Endodermal cell (in vitro differentiated cells): ENCODE data around the gene SULT4A1. TPM values are rescaled to one million over a fixed set of nuclear protein-coding genes. Genes with fewer than 3 reads are reported as not detected.

Experiments used
- DNase-seq: peaks from one replicate; pipeline ENCODE4 v3.0.0-alpha.2; 2017
- H3K27ac ChIP-seq: 2 replicates; pipeline ENCODE4 v1.5.1; 2013; ENCODE audit warnings: mild to moderate bottlenecking, low read depth, low read length, moderate library complexity
- H3K27me3 ChIP-seq: 2 replicates; pipeline ENCODE4 v1.6.1; 2013; ENCODE audit warnings: mild to moderate bottlenecking, low read length, moderate library complexity; ENCODE audit not compliant: insufficient read depth, control insufficient read depth, poor library complexity, severe bottlenecking
- H3K36me3 ChIP-seq: 2 replicates; pipeline ENCODE4 v1.7.0; 2013; ENCODE audit warnings: mild to moderate bottlenecking, low read length, moderate library complexity; ENCODE audit not compliant: control insufficient read depth, insufficient read depth
- H3K4me1 ChIP-seq: one replicate; pipeline ENCODE4 v1.7.0; 2013; ENCODE audit warnings: low read length; ENCODE audit not compliant: control insufficient read depth, insufficient read depth
- H3K4me3 ChIP-seq: 2 replicates; pipeline ENCODE4 v1.5.1; 2013; ENCODE audit warnings: mild to moderate bottlenecking, low read length, moderate library complexity
- H3K9ac ChIP-seq: 2 replicates; pipeline ENCODE4 v1.6.1; 2013; ENCODE audit warnings: mild to moderate bottlenecking, low read length, moderate library complexity; ENCODE audit not compliant: poor library complexity, severe bottlenecking; ENCODE audit errors: extremely low read depth
- H3K9me3 ChIP-seq: 2 replicates; pipeline ENCODE4 v1.6.1; 2013; ENCODE audit warnings: mild to moderate bottlenecking, low read length, moderate library complexity; ENCODE audit not compliant: control insufficient read depth
- H3K27ac Mint-ChIP-seq: 2 replicates; pipeline ENCODE4 v1.8.0; 2020; ENCODE audit warnings: mixed read lengths
- H3K27me3 Mint-ChIP-seq: 2 replicates; pipeline ENCODE4 v1.8.0; 2021; ENCODE audit warnings: mild to moderate bottlenecking, mixed read lengths; ENCODE audit not compliant: insufficient read depth
- H3K36me3 Mint-ChIP-seq: 2 replicates; pipeline ENCODE4 v1.8.0; 2020; ENCODE audit warnings: low read depth, mixed read lengths
- H3K4me1 Mint-ChIP-seq: 2 replicates; pipeline ENCODE4 v1.8.0; 2020; ENCODE audit warnings: mixed read lengths
- H3K4me3 Mint-ChIP-seq: 2 replicates; pipeline ENCODE4 v1.8.0; 2020; ENCODE audit warnings: mild to moderate bottlenecking, moderate library complexity, mixed read lengths
- H3K9me3 Mint-ChIP-seq: 2 replicates; pipeline ENCODE4 v1.8.0; 2020; ENCODE audit warnings: mild to moderate bottlenecking, mixed read lengths
- CTCF ChIP-seq: fragments of 200-600 bp; sonication (generic); conservative IDR thresholded peaks from 2 replicates; pipeline ENCODE4 v1.5.0; 2021; ENCODE audit warnings: antibody characterized with exemption, mild to moderate bottlenecking
- WGBS, 2 experiments: methylation state at CpG; one replicate each; pipeline versions ENCODE4 v1.1.5 to v1.1.7; 2013; ENCODE audit warnings: missing lambda C conversion rate in 2 of 2, mixed read lengths in 1 of 2; ENCODE audit not compliant: insufficient coverage in 1 of 2, insufficient read length in 1 of 2; 5-methylcytosine and 5-hydroxymethylcytosine counted together
- total RNA-seq, 2 donors: library from RNA; stranded (reverse); fragmentation: NEBNext Ultra II Directional in 1 of 2; extraction: Animal tissue kit (Norgen Biotek cat#: 25700) in 1 of 2; gene quantifications; 2 replicates in 1 of 2; 3 replicates in 1 of 2; pipeline ENCODE4 v1.2.1, GENCODE V29; 2021

Gene SULT4A1
- total RNA-seq, 2 donors from 2014 or later = 11.4 to 12.7 TPM

GRCh38 chr22:43892183-43892894 is 30.0 kb upstream of the SULT4A1 start:
- DNase-seq = no peak
- 63 to 67% methylated on average over 10 to 13 of the region's 15 CpGs for WGBS, 2 experiments
- Mint-ChIP-seq H3K9me3 (no peaks in the 10 kb centered on the region), H3K27me3 (peaks cover 36% of the 10 kb centered on the region), H3K4me1 (no peaks in the 10 kb centered on the region), H3K27ac (no peak overlapping the region), H3K4me3 (peak overlapping the region; percentile 52), H3K36me3 (no peaks in the 10 kb centered on the region)
- H3K27me3 ChIP-seq = peaks cover 38% of the 10 kb centered on the region
- H3K27ac ChIP-seq = no peak overlapping the region
- no peak overlapping the region for H3K9ac ChIP-seq
- H3K4me1 ChIP-seq = no peaks in the 10 kb centered on the region
- H3K4me3 ChIP-seq = peak overlapping the region; percentile 66
- H3K36me3 ChIP-seq = no peaks in the 10 kb centered on the region
- no peak for TF ChIP-seq CTCF
- no peaks in the 10 kb centered on the region for H3K9me3 ChIP-seq

GRCh38 chr22:43891360-43892182 is 29.3 kb upstream of the SULT4A1 start, which contains the start of gene PNPLA5:
Gene PNPLA5, minus strand, starts transcription at chr22:43892013. Its CDS starts 133 bp downstream, at chr22:43891880.
- peak; percentile 37 for TF ChIP-seq CTCF
- Histone ChIP-seq H3K9me3 (no peaks in the 10 kb centered on the region), H3K27ac (no peak within 1 kb of the TSS), H3K4me1 (no peaks in the 10 kb centered on the region), H3K4me3 (peak within 1 kb of the TSS; percentile 66), H3K27me3 (peaks cover 38% of the 10 kb centered on the region), H3K36me3 (no peaks in the 10 kb centered on the region), H3K9ac (no peak within 1 kb of the TSS)
- no peak within 1 kb of the TSS for H3K27ac Mint-ChIP-seq
- no peaks in the 10 kb centered on the region for H3K9me3 Mint-ChIP-seq
- peak within 1 kb of the TSS; percentile 52 for H3K4me3 Mint-ChIP-seq
- WGBS, 2 experiments = 2 to 6% methylated on average over 35 to 72 of the region's 72 CpGs
- no peaks in the 10 kb centered on the region for H3K36me3 Mint-ChIP-seq
- DNase-seq = peak; percentile 88
- peaks cover 36% of the 10 kb centered on the region for H3K27me3 Mint-ChIP-seq
- H3K4me1 Mint-ChIP-seq = no peaks in the 10 kb centered on the region

- Histone ChIP-seq H3K27me3 (peaks cover 38% of the 10 kb centered on the region), H3K27ac (no peak overlapping the region), H3K36me3 (no peaks in the 10 kb centered on the region), H3K4me3 (peak overlapping the region; percentile 66), H3K4me1 (no peaks in the 10 kb centered on the region), H3K9me3 (no peaks in the 10 kb centered on the region), H3K9ac (no peak overlapping the region)
- DNase-seq = peak; percentile 71
- TF ChIP-seq CTCF = no peak
- Mint-ChIP-seq H3K27me3 (peaks cover 36% of the 10 kb centered on the region), H3K36me3 (no peaks in the 10 kb centered on the region), H3K4me1 (no peaks in the 10 kb centered on the region), H3K4me3 (peak overlapping the region; percentile 52), H3K9me3 (no peaks in the 10 kb centered on the region), H3K27ac (no peak overlapping the region)
- WGBS, 2 experiments = 47 to 64% methylated on average over 10 to 24 of the region's 24 CpGs
These were observed 28.6 kb upstream of the SULT4A1 start for GRCh38 chr22:43890901-43891331.
